Osteoblast (primary cell): ENCODE data around the gene SLC12A8. TPM values are rescaled to one million over a fixed set of nuclear protein-coding genes. Genes with fewer than 3 reads are reported as not detected.

Experiments
- DNase-seq: peaks from one replicate; pipeline ENCODE4 v3.0.0; 2011; ENCODE audit warnings: low spot score, mixed read lengths; ENCODE audit not compliant: insufficient read length; ENCODE audit errors: missing footprints
- H2AFZ ChIP-seq: 2 replicates; pipeline ENCODE4 v1.6.0; 2011; ENCODE audit warnings: mild to moderate bottlenecking, low read length
- H3K27ac ChIP-seq: 2 replicates; pipeline ENCODE4 v1.5.1; 2011; ENCODE audit warnings: mild to moderate bottlenecking, low read depth, low read length, moderate library complexity
- H3K27me3 ChIP-seq: 2 replicates; pipeline ENCODE4 v1.6.0; 2012; ENCODE audit warnings: mild to moderate bottlenecking, control low read depth, inconsistent platforms, low read length, moderate library complexity; ENCODE audit not compliant: insufficient read depth
- H3K36me3 ChIP-seq: 2 replicates; pipeline ENCODE4 v1.5.1; 2011; ENCODE audit warnings: mild to moderate bottlenecking, low read length, control low read depth, moderate library complexity; ENCODE audit not compliant: insufficient read depth
- H3K4me1 ChIP-seq: 2 replicates; pipeline ENCODE4 v1.5.1; 2011; ENCODE audit warnings: mild to moderate bottlenecking, low read length, control low read depth, moderate library complexity; ENCODE audit not compliant: insufficient read depth
- H3K4me2 ChIP-seq: 2 replicates; pipeline ENCODE4 v1.6.0; 2011; ENCODE audit warnings: mild to moderate bottlenecking, low read length; ENCODE audit not compliant: insufficient read depth
- H3K4me3 ChIP-seq: fragments of 200-600 bp; sonication (generic); 3 replicates; pipeline ENCODE4 v1.5.1; 2012; ENCODE audit warnings: mild to moderate bottlenecking, low read length, inconsistent platforms; ENCODE audit not compliant: insufficient read depth
- H3K79me2 ChIP-seq: 2 replicates; pipeline ENCODE4 v1.6.0; 2012; ENCODE audit warnings: mild to moderate bottlenecking, low read length, control low read depth, inconsistent platforms; ENCODE audit not compliant: insufficient read depth
- H3K9me3 ChIP-seq: 2 replicates; pipeline ENCODE4 v1.5.1; 2011; ENCODE audit warnings: low read depth, low read length, control low read depth
- H4K20me1 ChIP-seq: 2 replicates; pipeline ENCODE4 v1.6.0; 2012; ENCODE audit warnings: mild to moderate bottlenecking, low read length, control low read depth; ENCODE audit not compliant: insufficient read depth
- total RNA-seq: library from RNA; depleted of rRNA; stranded (reverse); fragments of >200 nt; gene quantifications from 2 replicates; pipeline ENCODE4 v1.2.3, GENCODE V29; 2012
- TF ChIP-seq, protein P1 (sequence below): IDR thresholded peaks from 2 replicates; pipeline ENCODE4 v1.5.1; 2011; ENCODE audit warnings: mild to moderate bottlenecking, low read depth, low read length, moderate library complexity; ENCODE audit errors: extremely low read depth

SLC12A8 gene
- total RNA-seq, 1 donor = 36.2 TPM

GRCh38 chr3:125154800-125155269 lies 57.7 kb downstream of the SLC12A8 start:
- H3K27ac ChIP-seq = no peak overlapping the region
- H3K4me3 ChIP-seq = no peak overlapping the region
- no peaks in the 10 kb centered on the region for H3K36me3 ChIP-seq
- no peaks in the 10 kb centered on the region for H4K20me1 ChIP-seq
- no peaks in the 10 kb centered on the region for H3K79me2 ChIP-seq
- peaks cover 24% of the 10 kb centered on the region for H3K4me1 ChIP-seq
- TF ChIP-seq, protein P1, sequence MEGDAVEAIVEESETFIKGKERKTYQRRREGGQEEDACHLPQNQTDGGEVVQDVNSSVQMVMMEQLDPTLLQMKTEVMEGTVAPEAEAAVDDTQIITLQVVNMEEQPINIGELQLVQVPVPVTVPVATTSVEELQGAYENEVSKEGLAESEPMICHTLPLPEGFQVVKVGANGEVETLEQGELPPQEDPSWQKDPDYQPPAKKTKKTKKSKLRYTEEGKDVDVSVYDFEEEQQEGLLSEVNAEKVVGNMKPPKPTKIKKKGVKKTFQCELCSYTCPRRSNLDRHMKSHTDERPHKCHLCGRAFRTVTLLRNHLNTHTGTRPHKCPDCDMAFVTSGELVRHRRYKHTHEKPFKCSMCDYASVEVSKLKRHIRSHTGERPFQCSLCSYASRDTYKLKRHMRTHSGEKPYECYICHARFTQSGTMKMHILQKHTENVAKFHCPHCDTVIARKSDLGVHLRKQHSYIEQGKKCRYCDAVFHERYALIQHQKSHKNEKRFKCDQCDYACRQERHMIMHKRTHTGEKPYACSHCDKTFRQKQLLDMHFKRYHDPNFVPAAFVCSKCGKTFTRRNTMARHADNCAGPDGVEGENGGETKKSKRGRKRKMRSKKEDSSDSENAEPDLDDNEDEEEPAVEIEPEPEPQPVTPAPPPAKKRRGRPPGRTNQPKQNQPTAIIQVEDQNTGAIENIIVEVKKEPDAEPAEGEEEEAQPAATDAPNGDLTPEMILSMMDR = no peak
- no peaks in the 10 kb centered on the region for H3K27me3 ChIP-seq
- H3K9me3 ChIP-seq = no peaks in the 10 kb centered on the region
- no peak overlapping the region for H2AFZ ChIP-seq
- no peak for DNase-seq
- H3K4me2 ChIP-seq = no peak overlapping the region

DNA sequence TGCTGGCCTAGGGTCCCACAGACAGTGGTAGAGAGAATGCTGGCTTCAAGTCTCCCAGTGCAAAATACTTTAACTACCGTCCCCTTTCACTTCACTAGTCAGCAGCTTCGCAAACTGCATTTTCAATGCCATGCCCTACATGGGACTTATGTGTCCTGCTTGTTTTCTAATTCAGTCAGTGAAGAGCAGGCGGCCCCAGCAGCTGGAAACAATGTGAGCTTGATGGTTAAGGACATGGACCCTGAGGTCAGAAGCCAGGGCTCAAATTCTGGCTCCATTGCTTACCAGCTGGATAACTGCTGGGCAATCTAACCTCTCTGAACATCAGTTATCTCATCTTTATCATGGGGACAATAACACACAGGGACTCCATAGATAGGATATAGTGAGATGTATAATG lies 58.4 kb downstream of the SLC12A8 start:
- DNase-seq = no peak
- Histone ChIP-seq H4K20me1 (no peaks in the 10 kb centered on the region), H3K9me3 (no peaks in the 10 kb centered on the region), H3K27me3 (no peaks in the 10 kb centered on the region), H3K4me2 (no peak overlapping the region), H3K4me1 (peaks cover 24% of the 10 kb centered on the region), H3K27ac (no peak overlapping the region), H3K79me2 (no peaks in the 10 kb centered on the region), H2AFZ (no peak overlapping the region), H3K4me3 (no peak overlapping the region), H3K36me3 (no peaks in the 10 kb centered on the region)
- TF ChIP-seq, protein P1 = no peak

DNA sequence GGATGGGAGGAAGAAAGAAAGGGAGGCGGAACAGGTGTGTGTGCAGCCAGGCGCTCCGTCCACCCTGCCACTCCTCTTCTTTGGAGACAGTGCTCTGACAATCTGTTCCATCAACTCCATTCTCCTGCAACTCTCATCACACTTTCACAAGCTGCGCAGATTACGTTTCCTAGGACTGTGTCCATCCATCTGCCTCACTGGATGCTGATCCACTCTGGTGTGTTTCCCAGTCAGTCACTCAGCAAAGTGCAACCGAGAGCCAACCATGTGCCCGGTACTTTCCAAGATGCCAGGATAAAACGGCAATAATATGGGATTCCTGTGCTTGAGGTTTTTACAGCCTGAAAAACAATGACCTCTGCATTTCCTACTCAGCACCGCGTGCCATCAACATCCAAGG lies 59.6 kb downstream of the SLC12A8 start:
- H3K9me3 ChIP-seq = no peaks in the 10 kb centered on the region
- H2AFZ ChIP-seq = no peak overlapping the region
- H3K36me3 ChIP-seq = no peaks in the 10 kb centered on the region
- no peak for DNase-seq
- H3K27ac ChIP-seq = no peak overlapping the region
- H3K4me1 ChIP-seq = peaks cover 21% of the 10 kb centered on the region
- TF ChIP-seq, protein P1 = no peak
- no peaks in the 10 kb centered on the region for H3K79me2 ChIP-seq
- no peaks in the 10 kb centered on the region for H3K27me3 ChIP-seq
- no peaks in the 10 kb centered on the region for H4K20me1 ChIP-seq
- no peak overlapping the region for H3K4me3 ChIP-seq
- H3K4me2 ChIP-seq = no peak overlapping the region

- Histone ChIP-seq H4K20me1 (no peaks in the 10 kb centered on the region), H3K79me2 (no peaks in the 10 kb centered on the region), H3K4me3 (peak overlapping the region; percentile 5), H3K36me3 (no peaks in the 10 kb centered on the region), H2AFZ (peak overlapping the region; percentile 28), H3K27me3 (no peaks in the 10 kb centered on the region), H3K4me1 (peaks cover 21% of the 10 kb centered on the region), H3K27ac (peak overlapping the region; percentile 54), H3K9me3 (no peaks in the 10 kb centered on the region), H3K4me2 (peak overlapping the region; percentile 60)
- DNase-seq = peak; percentile 80
- TF ChIP-seq, protein P1 = no peak
Measured at GRCh38 chr3:125151916-125152315, 60.6 kb downstream of the SLC12A8 start.
